GM12878 (cell line): ENCODE results near the gene CAPN15. TPM values are rescaled to one million over a fixed set of nuclear protein-coding genes. Genes with fewer than 3 reads are reported as not detected.

Experiments
- ATAC-seq: fragments of 200-7000 bp; cut with Tn5 transposase; 3 replicates; pipeline ENCODE4 v1.9.1; 2020; ENCODE audit warnings: mild to moderate bottlenecking, moderate library complexity
- BruUV-seq: library from RNA; stranded (reverse); fragments of 400-500 nt; replicated peaks from 2 replicates; lab custom pipeline; 2021; lab: Mats Ljungman, UMichigan
- CTCF ChIA-PET: fragments of 300-600 bp; sonication (Branson Sonifier 250); formaldehyde crosslinking; extraction: SDS; loops from one replicate; lab custom pipeline; 2021; ENCODE audit warnings: inconsistent platforms; lab: Yijun Ruan, JAX
- POLR2A ChIA-PET: fragments of 350-600 bp; formaldehyde crosslinking; extraction: SDS; loops from one replicate; lab custom pipeline; 2021; ENCODE audit warnings: inconsistent platforms; lab: Charles Lee
- RAD21 ChIA-PET: fragments of 300-600 bp; sonication (Branson Sonifier 250); formaldehyde crosslinking; loops from one replicate; lab custom pipeline; 2023; ENCODE audit warnings: antibody characterized with exemption; ENCODE audit not compliant: unreplicated experiment; lab: Charles Lee
- SMC1A ChIA-PET: fragments of 300-600 bp; sonication (Branson Sonifier 250); formaldehyde crosslinking; loops from one replicate; lab custom pipeline; 2023; ENCODE audit not compliant: unreplicated experiment, uncharacterized antibody; lab: Charles Lee
- DNase-seq: peaks from one replicate; pipeline ENCODE4 v3.0.0-alpha.2; 2011; ENCODE audit warnings: low read depth, low spot score
- FAIRE-seq: peaks from 3 replicates; lab custom pipeline; 2011; peaks lifted over from hg19 to GRCh38; lab: Jason Lieb, UNC
- H2AFZ ChIP-seq: 2 replicates; pipeline ENCODE4 v1.6.0; 2011; ENCODE audit warnings: low read depth, low read length, control low read depth; ENCODE audit not compliant: control insufficient read depth
- H3K27ac ChIP-seq: 2 replicates; pipeline ENCODE4 v1.5.1; 2011; ENCODE audit warnings: control low read depth; ENCODE audit not compliant: control insufficient read depth, insufficient read depth
- H3K27me3 ChIP-seq, 2 experiments: replicated peaks in 1 of 2; 2 replicates each; pipeline versions ENCODE4 v1.6.0 to v1.6.1; 2011; ENCODE audit warnings: low read length in 1 of 2; ENCODE audit not compliant: control insufficient read depth in 2 of 2, insufficient read depth in 2 of 2
- H3K36me3 ChIP-seq, 2 experiments: 2 replicates each; pipeline ENCODE4 v1.5.1; 2011; ENCODE audit warnings: low read length in 1 of 2; ENCODE audit not compliant: control insufficient read depth in 2 of 2, insufficient read depth in 2 of 2
- H3K4me1 ChIP-seq: 2 replicates; pipeline ENCODE4 v1.6.1; 2011; ENCODE audit warnings: mild to moderate bottlenecking, low read length, moderate library complexity, mixed read lengths; ENCODE audit not compliant: control insufficient read depth, insufficient read depth
- H3K4me2 ChIP-seq: 2 replicates; pipeline ENCODE4 v1.6.0; 2011; ENCODE audit warnings: control low read depth; ENCODE audit not compliant: control insufficient read depth, insufficient read depth
- H3K4me3 ChIP-seq: fragments of 200-600 bp; sonication (generic); 2 replicates; pipeline ENCODE4 v1.5.1; 2016
- H3K79me2 ChIP-seq: 2 replicates; pipeline ENCODE4 v1.6.0; 2011; ENCODE audit warnings: low read length; ENCODE audit not compliant: control insufficient read depth, insufficient read depth
- H3K9ac ChIP-seq: 2 replicates; pipeline ENCODE4 v1.8.0; 2011; ENCODE audit warnings: low read length, control low read depth, mixed read lengths; ENCODE audit not compliant: control insufficient read depth, insufficient read depth
- H3K9me3 ChIP-seq: replicated peaks from 3 replicates; pipeline ENCODE4 v1.5.1; 2011; ENCODE audit warnings: mild to moderate bottlenecking, low read length; ENCODE audit not compliant: control insufficient read depth, insufficient read depth
- H4K20me1 ChIP-seq: 2 replicates; pipeline ENCODE4 v1.6.0; 2011; ENCODE audit not compliant: control insufficient read depth, insufficient read depth
- EGR1 ChIP-seq, 2 experiments: IDR thresholded peaks; 1 replicate in 1 of 2; 2 replicates in 1 of 2; pipeline ENCODE4 v1.6.1; 2011 to 2012; ENCODE audit warnings: low read depth in 2 of 2, low read length in 2 of 2, borderline replicate concordance in 1 of 2, mild to moderate bottlenecking in 1 of 2, moderate library complexity in 1 of 2
- KAT2A ChIP-seq: conservative IDR thresholded peaks from 2 replicates; pipeline ENCODE4 v1.6.1; 2011; ENCODE audit warnings: low read depth, low read length; ENCODE audit not compliant: control insufficient read depth
- RBBP5 ChIP-seq: fragments of 200-600 bp; sonication (generic); conservative IDR thresholded peaks from 2 replicates; pipeline ENCODE4 v1.6.1; 2016
- RUNX3 ChIP-seq: IDR thresholded peaks from 2 replicates; pipeline ENCODE4 v1.6.1; 2012; ENCODE audit warnings: low read length, inconsistent platforms
- SMARCA5 ChIP-seq: fragments of 450-650 bp; IDR thresholded peaks from 2 replicates; pipeline ENCODE4 v1.6.1; 2017; ENCODE audit warnings: mild to moderate bottlenecking
- SPI1 ChIP-seq: IDR thresholded peaks from 2 replicates; pipeline ENCODE4 v1.6.1; 2011; ENCODE audit warnings: low read depth, mild to moderate bottlenecking, low read length, moderate library complexity, borderline replicate concordance; ENCODE audit not compliant: insufficient read depth
- ZNF274 ChIP-seq: IDR thresholded peaks from one replicate; pipeline ENCODE4 v1.8.0; 2011; ENCODE audit not compliant: insufficient read length, insufficient read depth
- WGBS: methylation state at CpG from one replicate; pipeline ENCODE4 v1.1.6; 2016; ENCODE audit warnings: low lambda C conversion rate; ENCODE audit not compliant: insufficient replicate concordance, insufficient coverage; ENCODE audit errors: missing lambda C conversion rate; 5-methylcytosine and 5-hydroxymethylcytosine counted together
- in situ Hi-C: fragments of 300-500 bp; cut with MboI; formaldehyde crosslinking; loops from 9 replicates; pipeline ENCODE4 v1.14.3; 2018; ENCODE audit warnings: mixed read lengths
- intact Hi-C: fragments of 100-400 bp; cut with micrococcal nuclease; formaldehyde crosslinking; loops from one replicate; pipeline ENCODE4 v1.14.2; 2022; ENCODE audit not compliant: unreplicated experiment
- polyA plus RNA-seq, 11 experiments: library from polyadenylated mRNA; depleted of rRNA in 4 of 11; unstranded in 6 of 11; stranded (reverse) in 5 of 11; fragments of >200 nt; fragmentation: Nextera tagmentation in 4 of 11; fragmentation: Illumina TruSeq in 1 of 11; extraction: Ambion mirVana in 4 of 11; extraction: Trizol in 1 of 11; gene quantifications; 1 replicate in 1 of 11; 2 replicates in 10 of 11; pipeline versions ENCODE4 v1.2.1 to v1.2.3, GENCODE V29; 2011 to 2016; ENCODE audit warnings: inconsistent platforms in 2 of 11, missing spikeins in 2 of 11, low read depth in 1 of 11
- total RNA-seq, 4 experiments: library from RNA; depleted of rRNA in 3 of 4; stranded (reverse); fragments of >200 nt in 3 of 4; fragmentation: Illumina TruSeq in 1 of 4; extraction: Trizol in 1 of 4; gene quantifications; 2 replicates each; pipeline versions ENCODE4 v1.2.1 to v1.2.3, GENCODE V29; 2013 to 2021

Gene CAPN15
- total and polyA plus RNA-seq, 10 of the 15 experiments (the other 5 are each of a cell fraction or from before 2014, with no cell fraction given), result 0.40 to 78.5 (median 8.3) TPM

DNA sequence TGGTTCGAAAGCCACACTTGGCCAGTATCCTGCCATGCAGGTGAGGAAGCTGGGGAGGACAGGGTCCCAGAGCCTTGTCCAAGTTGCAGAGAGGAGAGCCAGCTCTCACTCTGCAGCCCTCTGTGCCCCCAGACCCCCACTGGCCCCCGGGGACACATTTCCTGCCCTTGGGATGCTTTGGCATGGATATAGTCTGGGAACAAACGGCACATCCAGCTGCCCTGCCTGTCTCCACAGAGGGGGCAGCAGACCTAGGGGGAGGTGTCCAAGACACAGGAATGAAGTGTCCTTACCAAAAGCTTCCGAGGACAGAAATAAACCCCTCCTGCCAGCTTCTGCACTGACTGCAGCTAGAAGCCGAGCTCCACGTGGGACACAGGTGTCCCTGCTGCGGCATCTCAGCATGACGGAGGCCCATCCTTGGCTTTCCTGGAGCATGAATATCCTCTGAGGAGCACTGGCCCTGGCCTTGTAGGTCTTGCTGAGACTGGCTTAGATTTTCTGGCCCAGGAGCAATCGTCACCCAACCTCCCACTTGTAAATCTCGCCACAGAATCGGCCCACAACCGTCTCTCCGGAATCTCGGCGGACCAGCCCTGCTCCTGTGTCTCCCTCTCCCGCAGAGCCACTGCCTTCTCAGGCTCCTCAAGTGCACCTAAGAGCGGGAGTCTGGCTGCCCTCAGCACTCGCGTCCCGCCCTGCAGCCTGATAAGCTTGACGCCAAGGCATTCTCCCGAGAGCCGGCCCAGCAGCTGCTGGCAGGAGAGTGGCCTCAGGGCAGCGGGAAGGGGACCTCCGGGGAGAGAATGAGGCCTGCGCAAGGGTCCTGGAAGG is 1.1 kb upstream of the CAPN15 start:
- peak overlapping the region; percentile 93 for H2AFZ ChIP-seq
- intact Hi-C loops, result loop anchor here (2.0 to 5.0 kb wide), 3 partner anchors 41 to 158 kb away; partner anchors contain the start of genes JMJD8, METTL26, NHLRC4 and PIGQ
- H3K9me3 ChIP-seq, result no peaks in the 10 kb centered on the region
- H3K27ac ChIP-seq, result peak overlapping the region; percentile 91
- ChIA-PET CTCF (interaction anchor here (0.6 to 1.6 kb wide), 6 partner anchors 9 to 487 kb away, joined by 3 to 6 read pairs (median 4); partner anchors contain the start of gene NHLRC4), SMC1A (interaction anchor here (0.6 to 1.2 kb wide), 4 partner anchors 25 to 74 kb away, joined by 3 read pairs; partner anchors contain the start of gene NHLRC4), RAD21 (interaction anchor here (0.8 to 1.4 kb wide), 6 partner anchors 41 to 177 kb away, joined by 3 to 4 read pairs (median 3); partner anchors contain the start of genes METTL26, NHLRC4 and RAB11FIP3), POLR2A (interaction anchor here (0.9 to 1.6 kb wide), 8 partner anchors 7 to 156 kb away, joined by 3 to 4 read pairs (median 4); partner anchors contain the start of genes METTL26, MRPL28 and NHLRC4)
- H3K4me1 ChIP-seq, result peaks cover 29% of the 10 kb centered on the region
- peak overlapping the region; percentile 86 for H3K9ac ChIP-seq
- in situ Hi-C loops, result no loop called here
- no peaks in the 10 kb centered on the region for H3K27me3 ChIP-seq
- peaks cover 54% of the 10 kb centered on the region for H3K79me2 ChIP-seq
- TF ChIP-seq EGR1 (IDR thresholded peaks at IDR 0.05; ENCODE audit: borderline replicate concordance in 1 of 2, low read depth in 2 of 2, low read length in 2 of 2) (0 out of 3 replicates have a peak, but pooled peaks of 1 of the 2 experiments have one; percentile 19), SPI1 (no peak), RBBP5 (no peak), SMARCA5 (no peak), KAT2A (no peak), ZNF274 (no peak), RUNX3 (0 out of 2 replicates have a peak, but pooled peaks have one; percentile 9)
- H3K4me2 ChIP-seq, result peak overlapping the region; percentile 99
- peak overlapping the region; percentile 98 for H3K4me3 ChIP-seq
- peaks cover 0 to 2% of the 10 kb centered on the region in 2 experiments; a peak in 3 of 4 replicates for H3K36me3 ChIP-seq
- ATAC-seq (peak; percentile 8), FAIRE-seq (peak; percentile 81), DNase-seq (no peak)
- WGBS, result 14% methylated on average over 26 of the region's 26 CpGs
- BruUV-seq, result TSS peak; percentile 78
- H4K20me1 ChIP-seq, result no peaks in the 10 kb centered on the region; the same call in 1 of the 2 replicates
